K562 (cell line): ENCODE results near the gene PRAC1. TPM values are rescaled to one million over a fixed set of nuclear protein-coding genes. Genes with fewer than 3 reads are reported as not detected.

ENCODE experiments used
- ATAC-seq: fragments of 200-7000 bp; cut with Tn5 transposase; 3 replicates; pipeline ENCODE4 v1.9.1; 2020; ENCODE audit warnings: moderate library complexity
- BruUV-seq: library from RNA; stranded (reverse); fragments of 400-500 nt; replicated peaks from 2 replicates; lab custom pipeline; 2021; lab: Mats Ljungman, UMichigan
- CTCF ChIA-PET: fragments of 300-600 bp; formaldehyde crosslinking; extraction: SDS; loops from one replicate; lab custom pipeline; 2021; ENCODE audit warnings: low intra/inter-chr PET ratio; lab: Yijun Ruan, JAX
- POLR2A ChIA-PET: fragments of 300-600, 350-650 bp; sonication (Branson Sonifier 250); formaldehyde crosslinking; extraction: SDS; loops from one replicate; lab custom pipeline; 2021; ENCODE audit warnings: antibody characterized with exemption, inconsistent platforms; lab: Yijun Ruan, JAX
- DNase-seq, 4 experiments: peaks; one replicate each; pipeline versions ENCODE4 v3.0.0 to v3.0.0-alpha.2; 2011 to 2018; ENCODE audit warnings: low spot score in 3 of 4, mixed read lengths in 3 of 4; ENCODE audit errors: extremely low read depth in 1 of 4
- FAIRE-seq: peaks from 2 replicates; lab custom pipeline; 2011; peaks lifted over from hg19 to GRCh38; lab: Jason Lieb, UNC
- H2AFZ ChIP-seq: 2 replicates; pipeline ENCODE4 v1.6.0; 2011; ENCODE audit warnings: low read depth, low read length, control low read depth, inconsistent platforms
- H3K27ac ChIP-seq: fragments of 200-600 bp; 3 replicates; pipeline ENCODE4 v1.8.0; 2011; ENCODE audit warnings: low read depth, mild to moderate bottlenecking, control low read depth, inconsistent platforms, low read length, moderate library complexity, mixed read lengths; ENCODE audit errors: extremely low read depth
- H3K27me3 ChIP-seq, 2 experiments: fragments of 300-600 bp in 1 of 2; 2 replicates in 1 of 2; 3 replicates in 1 of 2; pipeline versions ENCODE4 v1.6.0 to v1.8.0; 2011; ENCODE audit warnings: inconsistent platforms in 2 of 2, low read length in 2 of 2, mild to moderate bottlenecking in 1 of 2, mixed read lengths in 1 of 2, moderate library complexity in 1 of 2; ENCODE audit not compliant: control insufficient read depth in 2 of 2, insufficient read depth in 2 of 2
- H3K36me3 ChIP-seq: fragments of 300-600 bp; 3 replicates; pipeline ENCODE4 v1.8.0; 2011; ENCODE audit warnings: mild to moderate bottlenecking, low read length, inconsistent platforms; ENCODE audit not compliant: control insufficient read depth, insufficient read depth
- H3K4me1 ChIP-seq, 2 experiments: fragments of 200-600 bp in 1 of 2; replicated peaks in 1 of 2; 2 replicates in 1 of 2; 3 replicates in 1 of 2; pipeline versions ENCODE4 v1.5.1 to v1.8.0; 2011; ENCODE audit warnings: inconsistent platforms in 2 of 2, low read length in 2 of 2, mild to moderate bottlenecking in 1 of 2, mixed read lengths in 1 of 2, moderate library complexity in 1 of 2; ENCODE audit not compliant: control insufficient read depth in 2 of 2, insufficient read depth in 2 of 2
- H3K4me2 ChIP-seq: 2 replicates; pipeline ENCODE4 v1.6.1; 2011; ENCODE audit warnings: low read length, control low read depth, inconsistent platforms, mixed read lengths; ENCODE audit not compliant: insufficient read depth
- H3K4me3 ChIP-seq: fragments of 200-600 bp; sonication (generic), shearing (Covaris generic); 2 replicates; pipeline ENCODE4 v1.5.1; 2016; ENCODE audit warnings: control low read depth, inconsistent platforms
- H3K79me2 ChIP-seq: fragments of 200-600 bp; 3 replicates; pipeline ENCODE4 v1.8.0; 2011; ENCODE audit warnings: low read length, inconsistent platforms; ENCODE audit not compliant: control insufficient read depth, insufficient read depth
- H3K9ac ChIP-seq, 2 experiments: 2 replicates each; pipeline versions ENCODE4 v1.6.0 to v1.6.1; 2011; ENCODE audit warnings: low read depth in 2 of 2, low read length in 2 of 2, control low read depth in 1 of 2, inconsistent platforms in 1 of 2, mild to moderate bottlenecking in 1 of 2, mixed read lengths in 1 of 2; ENCODE audit not compliant: insufficient read depth in 1 of 2
- H3K9me1 ChIP-seq: one replicate; pipeline ENCODE4 v1.6.0; 2011; ENCODE audit warnings: inconsistent platforms, mild to moderate bottlenecking, low read length, moderate library complexity; ENCODE audit not compliant: control insufficient read depth, insufficient read depth
- H3K9me3 ChIP-seq: replicated peaks from 2 replicates; pipeline ENCODE4 v1.5.1; 2011; ENCODE audit warnings: low read depth, low read length, inconsistent platforms; ENCODE audit not compliant: control insufficient read depth, insufficient read depth
- H4K20me1 ChIP-seq: replicated peaks from 2 replicates; pipeline ENCODE4 v1.6.1; 2011; ENCODE audit warnings: low read length, inconsistent platforms, mixed read lengths; ENCODE audit not compliant: control insufficient read depth, insufficient read depth
- ARHGAP35 ChIP-seq: fragments of 450-650 bp; IDR thresholded peaks from 2 replicates; pipeline ENCODE4 v1.6.1; 2018; ENCODE audit not compliant: partially characterized antibody
- ATF1 ChIP-seq, 2 experiments: fragments of 450-650 bp in 1 of 2; IDR thresholded peaks; 2 replicates each; pipeline ENCODE4 v1.6.1; 2016; ENCODE audit warnings: missing compliant biosample characterization in 1 of 2, missing genetic modification characterization in 1 of 2
- CBX2 ChIP-seq: fragments of 200-600 bp; sonication (generic); IDR thresholded peaks from one replicate; pipeline ENCODE4 v1.6.1; 2012; ENCODE audit warnings: mild to moderate bottlenecking, low read length, inconsistent platforms; ENCODE audit not compliant: insufficient read depth, poor library complexity, severe bottlenecking
- EZH2 ChIP-seq: IDR thresholded peaks from 2 replicates; pipeline ENCODE4 v1.6.1; 2012; ENCODE audit warnings: low read depth, mild to moderate bottlenecking, inconsistent platforms, low read length, borderline replicate concordance
- GATA2 ChIP-seq: sonication (generic); formaldehyde crosslinking; IDR thresholded peaks from 2 replicates; pipeline ENCODE4 v1.4.0; 2020; ENCODE audit warnings: mild to moderate bottlenecking, missing genetic modification reagents
- HNRNPUL1 ChIP-seq: fragments of 200-400 bp; formaldehyde crosslinking; IDR thresholded peaks from 2 replicates; pipeline ENCODE4 v1.6.1; 2017; ENCODE audit warnings: low read length
- ILK ChIP-seq: fragments of 450-650 bp; IDR thresholded peaks from 2 replicates; pipeline ENCODE4 v1.6.1; 2016; ENCODE audit warnings: missing genetic modification characterization, low read depth, mild to moderate bottlenecking, missing compliant biosample characterization, moderate library complexity, borderline replicate concordance
- NRF1 ChIP-seq, 2 experiments: fragments of 450-650 bp; IDR thresholded peaks in 1 of 2; conservative IDR thresholded peaks in 1 of 2; 2 replicates each; pipeline ENCODE4 v1.6.1; 2014; ENCODE audit warnings: mild to moderate bottlenecking in 2 of 2
- POLR2A ChIP-seq: fragments of 450-650 bp; conservative IDR thresholded peaks from 2 replicates; pipeline ENCODE4 v1.6.1; 2016
- PYGO2 ChIP-seq: fragments of 450-650 bp; IDR thresholded peaks from 2 replicates; pipeline ENCODE4 v1.6.1; 2016; ENCODE audit warnings: mild to moderate bottlenecking, missing genetic modification characterization, moderate library complexity, missing compliant biosample characterization
- SNIP1 ChIP-seq: fragments of 450-650 bp; IDR thresholded peaks from 2 replicates; pipeline ENCODE4 v1.7.1; 2017; ENCODE audit warnings: low read depth, mild to moderate bottlenecking
- STAT5B ChIP-seq: fragments of 250-450 bp; sonication (Bioruptor Pico); IDR thresholded peaks from 2 replicates; pipeline ENCODE4 v1.8.0; 2021; ENCODE audit warnings: mild to moderate bottlenecking, inconsistent platforms
- TRIM24 ChIP-seq, 2 experiments: fragments of 450-650 bp; IDR thresholded peaks; 2 replicates each; pipeline ENCODE4 v1.6.1; 2016
- ZFP36 ChIP-seq: fragments of 150-350 bp; IDR thresholded peaks from 2 replicates; pipeline ENCODE4 v1.6.1; 2018; ENCODE audit warnings: low read length, low read depth; ENCODE audit not compliant: partially characterized antibody
- WGBS: fragments of 100-300 bp; shearing (Covaris generic); methylation state at CpG from one replicate; pipeline ENCODE4 v1.1.6; 2016; ENCODE audit warnings: low coverage, mixed read lengths; ENCODE audit not compliant: insufficient coverage; ENCODE audit errors: missing lambda C conversion rate; 5-methylcytosine and 5-hydroxymethylcytosine counted together
- in situ Hi-C: fragments of 300-500 bp; cut with MboI; formaldehyde crosslinking; loops from 4 replicates; pipeline ENCODE4 v1.15.0; 2018; ENCODE audit warnings: inconsistent platforms, mixed read lengths
- intact Hi-C: fragments of 100-400 bp; cut with micrococcal nuclease; formaldehyde crosslinking; loops from 2 replicates; pipeline ENCODE4 v1.14.2; 2022
- polyA plus RNA-seq, 8 experiments: library from polyadenylated mRNA; depleted of rRNA in 4 of 8; stranded (reverse) in 5 of 8; unstranded in 3 of 8; fragments of >200 nt; fragmentation: Nextera tagmentation in 2 of 8; fragmentation: Illumina TruSeq in 1 of 8; extraction: Ambion mirVana in 2 of 8; extraction: Trizol in 1 of 8; gene quantifications; 2 replicates each; pipeline versions ENCODE4 v1.2.1 to v1.2.3, GENCODE V29; 2011 to 2014; ENCODE audit warnings: inconsistent platforms in 1 of 8, missing spikeins in 1 of 8
- total RNA-seq, 7 experiments: library from RNA; depleted of rRNA in 6 of 7; stranded (reverse); fragments of >200 nt in 6 of 7; fragmentation: Illumina TruSeq in 2 of 7; extraction: Trizol in 2 of 7; gene quantifications; 2 replicates each; pipeline versions ENCODE4 v1.2.1 to v1.2.3, GENCODE V29; 2011 to 2021; ENCODE audit warnings: low replicate concordance in 1 of 7
- TF ChIP-seq, protein P1 (sequence below): sonication (generic); formaldehyde crosslinking; IDR thresholded peaks from 2 replicates; pipeline ENCODE4 v1.8.1; 2023; ENCODE audit warnings: mild to moderate bottlenecking, missing genetic modification reagents

PRAC1 gene
- total and polyA plus RNA-seq, 9 of the 15 experiments (the other 6 are each of a cell fraction or from before 2014, with no cell fraction given), result not detected

DNA sequence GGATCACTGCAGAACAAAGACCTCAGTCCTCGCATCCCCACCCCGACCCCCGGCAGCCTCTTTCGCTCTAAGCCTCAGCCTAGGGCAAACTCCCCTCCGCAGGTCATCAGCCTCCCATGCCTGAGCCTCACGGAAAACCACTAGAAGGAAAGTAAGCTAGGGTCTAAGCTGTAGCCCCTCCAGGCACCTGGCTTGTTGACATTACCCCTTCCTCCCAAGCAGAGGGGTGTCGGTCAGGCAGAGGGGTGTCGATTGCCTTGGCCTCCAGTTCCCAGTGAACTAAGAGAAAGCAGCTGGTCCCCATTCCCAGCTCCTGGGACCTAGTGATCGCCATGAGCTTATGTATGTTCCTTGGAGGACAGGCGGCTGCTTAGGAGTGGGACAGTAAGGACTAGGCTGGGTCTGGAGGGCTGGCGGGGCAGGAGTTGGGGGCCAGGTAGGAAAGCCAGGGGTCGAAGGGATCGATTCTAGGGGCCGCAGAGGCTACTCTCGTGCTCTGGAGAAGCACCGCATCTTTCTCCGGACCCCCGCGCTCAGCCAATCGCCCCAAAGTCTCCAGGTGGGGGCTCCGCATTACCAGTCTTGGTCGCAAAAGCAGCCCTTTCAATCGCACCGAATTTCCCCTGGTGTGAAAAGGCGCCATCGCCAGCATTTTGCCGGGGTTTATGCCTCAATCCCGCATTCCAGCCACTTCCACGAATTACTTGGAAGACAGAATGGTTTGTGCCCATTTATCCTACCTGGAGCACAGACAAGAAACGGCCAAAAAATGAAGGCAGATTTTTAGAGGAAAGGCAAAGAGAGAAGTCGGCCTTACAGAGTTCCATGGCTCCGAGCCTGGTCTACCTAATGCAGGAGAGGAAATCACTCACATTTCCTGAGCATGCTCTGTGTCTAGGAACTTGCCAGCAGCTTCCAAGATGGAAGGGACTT lies 27.6 kb upstream of the PRAC1 start:
- H3K36me3 ChIP-seq, result no peaks in the 10 kb centered on the region
- no peak overlapping the region for H2AFZ ChIP-seq
- H3K79me2 ChIP-seq, result no peaks in the 10 kb centered on the region
- intact Hi-C loops (no loop called here), in situ Hi-C loops (no loop called here)
- peak; percentile 38; the same call in 2 of the 3 replicates for ATAC-seq
- H3K27ac ChIP-seq, result no peak overlapping the region
- no peaks in the 10 kb centered on the region for H3K9me3 ChIP-seq
- DNase-seq, result no peak
- BruUV-seq, result no TSS peak
- peaks cover 0 to 16% of the 10 kb centered on the region in 2 experiments; a peak in 1 of 5 replicates for H3K4me1 ChIP-seq
- POLR2A ChIA-PET, result interaction anchor here (0.5 to 1.8 kb wide), 4 partner anchors 11 to 1028 kb away, joined by 3 to 10 read pairs (median 4); partner anchors contain the start of gene HOXB13
- 2% methylated on average over 32 of the region's 32 CpGs for WGBS
- TF ChIP-seq GATA2 (CRISPR knock-in tag) (no peak), NRF1 (conservative IDR thresholded peaks at IDR 0.05 in 1 of 2, IDR thresholded peaks at IDR 0.05 in 1 of 2) (peak; percentile 57 to 66), EZH2 (peak; percentile 93), SNIP1 (no peak), ATF1 (CRISPR knock-in tag; IDR thresholded peaks at IDR 0.05) (no peak), ATF1 (tag; IDR thresholded peaks at IDR 0.05) (no peak), HNRNPUL1 (no peak), CBX2 (peak; percentile 10), ILK (no peak), STAT5B (no peak), TRIM24 (IDR thresholded peaks at IDR 0.05) (no peak), ARHGAP35 (no peak), PYGO2 (no peak), POLR2A (no peak), ZFP36 (peak; percentile 14)
- TF ChIP-seq, protein P1, sequence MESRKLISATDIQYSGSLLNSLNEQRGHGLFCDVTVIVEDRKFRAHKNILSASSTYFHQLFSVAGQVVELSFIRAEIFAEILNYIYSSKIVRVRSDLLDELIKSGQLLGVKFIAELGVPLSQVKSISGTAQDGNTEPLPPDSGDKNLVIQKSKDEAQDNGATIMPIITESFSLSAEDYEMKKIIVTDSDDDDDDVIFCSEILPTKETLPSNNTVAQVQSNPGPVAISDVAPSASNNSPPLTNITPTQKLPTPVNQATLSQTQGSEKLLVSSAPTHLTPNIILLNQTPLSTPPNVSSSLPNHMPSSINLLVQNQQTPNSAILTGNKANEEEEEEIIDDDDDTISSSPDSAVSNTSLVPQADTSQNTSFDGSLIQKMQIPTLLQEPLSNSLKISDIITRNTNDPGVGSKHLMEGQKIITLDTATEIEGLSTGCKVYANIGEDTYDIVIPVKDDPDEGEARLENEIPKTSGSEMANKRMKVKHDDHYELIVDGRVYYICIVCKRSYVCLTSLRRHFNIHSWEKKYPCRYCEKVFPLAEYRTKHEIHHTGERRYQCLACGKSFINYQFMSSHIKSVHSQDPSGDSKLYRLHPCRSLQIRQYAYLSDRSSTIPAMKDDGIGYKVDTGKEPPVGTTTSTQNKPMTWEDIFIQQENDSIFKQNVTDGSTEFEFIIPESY (CRISPR knock-in tag), result no peak
- no peak overlapping the region for H3K9ac ChIP-seq
- no peak overlapping the region for H3K4me3 ChIP-seq
- CTCF ChIA-PET, result no interaction called here
- H3K9me1 ChIP-seq, result no peaks in the 10 kb centered on the region
- no peak for FAIRE-seq
- peaks cover 82 to 89% of the 10 kb centered on the region in 2 experiments for H3K27me3 ChIP-seq
- H4K20me1 ChIP-seq, result peaks cover 13% of the 10 kb centered on the region; the same call in 1 of the 2 replicates
- H3K4me2 ChIP-seq, result no peak overlapping the region
